ENCODE results near the gene FMR1. TPM values are rescaled to one million over a fixed set of nuclear protein-coding genes. Genes with fewer than 3 reads are reported as not detected.

The FMR1 gene
- total RNA-seq, 1 experiment from 2014 or later: 44.6 TPM

DNA sequence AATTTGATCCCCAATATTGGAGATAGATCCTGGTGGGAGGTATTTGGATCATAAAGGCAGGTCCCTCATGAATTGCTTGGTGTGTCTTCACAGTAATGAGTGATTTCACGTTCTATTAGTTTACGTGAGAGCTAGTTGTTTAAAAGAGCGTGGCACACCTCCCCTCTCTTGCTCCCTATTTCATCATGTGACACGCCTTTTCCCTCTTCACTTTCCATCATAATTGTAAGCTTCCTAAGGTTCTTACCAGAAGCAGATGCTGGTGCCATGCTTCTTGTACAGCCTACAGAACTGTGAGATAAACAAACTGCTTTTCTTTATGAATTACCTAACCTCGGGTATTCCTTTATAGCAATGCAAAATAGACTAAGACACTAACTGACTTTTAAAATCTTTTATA lies 34.0 kb upstream of the FMR1 start:
- H2BK120ac ChIP-seq (ENCODE audit: low read depth, low read length, poor library complexity, severe bottlenecking): no peak overlapping the region
- peaks cover 57 to 65% of the 10 kb centered on the region in 2 experiments for H3K9me3 Mint-ChIP-seq
- no CpG with 5 or more reads among the region's 5 CpGs for WGBS (ENCODE audit: extremely low coverage, insufficient read length, low lambda C conversion rate)
- no peaks in the 10 kb centered on the region for H3K23me2 ChIP-seq (ENCODE audit: insufficient read length, low read depth, low read length, poor library complexity, severe bottlenecking)
- no peak overlapping the region for H3K4ac ChIP-seq (ENCODE audit: low read depth, low read length)
- peaks cover 17% of the 10 kb centered on the region for H3K9me3 ChIP-seq (ENCODE audit: control insufficient read depth, low read depth, low read length)
- H3K4me1 Mint-ChIP-seq: no peaks in the 10 kb centered on the region
- no peaks in the 10 kb centered on the region for H3K27me3 ChIP-seq (ENCODE audit: insufficient read depth, low read length)
- H3T11ph ChIP-seq (ENCODE audit: low read length): no peak overlapping the region
- no peak overlapping the region for H3K27ac ChIP-seq (ENCODE audit: insufficient read length, low read depth, low read length)
- H4K5ac ChIP-seq (ENCODE audit: insufficient read length, low read depth, low read length): no peak overlapping the region
- H3K23ac ChIP-seq (ENCODE audit: insufficient read length, low read depth, low read length): no peak overlapping the region
- H4K20me1 ChIP-seq (ENCODE audit: control insufficient read depth, insufficient read depth, insufficient read length): no peaks in the 10 kb centered on the region
- H2BK5ac ChIP-seq (ENCODE audit: insufficient read length, low read length): no peak overlapping the region
- H3K18ac ChIP-seq (ENCODE audit: insufficient read length, low read depth, low read length): no peak overlapping the region
- H2BK12ac ChIP-seq (ENCODE audit: insufficient read length, low read depth, low read length): no peak overlapping the region
- H3K79me2 ChIP-seq (ENCODE audit: insufficient read depth, low read length): no peaks in the 10 kb centered on the region
- H3K79me1 ChIP-seq (ENCODE audit: insufficient read depth, low read depth, low read length, poor library complexity, severe bottlenecking): no peaks in the 10 kb centered on the region
- H4K8ac ChIP-seq (replicated peaks; ENCODE audit: insufficient read length, low read depth, low read length): no peak overlapping the region
- no peaks in the 10 kb centered on the region for H3K4me1 ChIP-seq (ENCODE audit: insufficient read depth, low read length)
- H3K27me3 Mint-ChIP-seq (ENCODE audit: low read depth): peaks cover 3% of the 10 kb centered on the region; the same call in 1 of the 2 replicates
- no peak overlapping the region for H2BK20ac ChIP-seq (ENCODE audit: low read depth, low read length, poor library complexity, severe bottlenecking)
- no peak overlapping the region for H3K4me2 ChIP-seq (ENCODE audit: insufficient read depth, insufficient read length, low read length)
- H3K9ac ChIP-seq (ENCODE audit: extremely low read depth, insufficient read length, low read length): no peak overlapping the region
- no peak overlapping the region for H3K27ac Mint-ChIP-seq
- H4K91ac ChIP-seq (ENCODE audit: insufficient read length, low read depth, low read length): no peak overlapping the region
- H2BK15ac ChIP-seq (ENCODE audit: low read depth, low read length): no peak overlapping the region
- DNase-seq: no peak
- no peak overlapping the region for H2AFZ ChIP-seq (ENCODE audit: low read length)
- H3K56ac ChIP-seq (ENCODE audit: insufficient read length, low read depth, low read length): no peak overlapping the region
- H3K36me3 Mint-ChIP-seq (ENCODE audit: insufficient read depth in 1 of 3, low read depth in 3 of 3): peaks cover 0 to 10% (median 2%) of the 10 kb centered on the region in 3 experiments; a peak in 3 of 7 replicates
- H2AK5ac ChIP-seq (ENCODE audit: insufficient read length, low read length): no peak overlapping the region
- no peak overlapping the region for H3K14ac ChIP-seq (ENCODE audit: insufficient read depth, low read length)
- TF ChIP-seq CTCF (conservative IDR thresholded peaks at IDR 0.05): no peak
- H3K4me3 Mint-ChIP-seq: no peak overlapping the region
